ENCODE results near the gene AP2A1.

Gene AP2A1

GRCh38 chr19:49775742-49776370 is 9.1 kb downstream of the AP2A1 start:
- Histone ChIP-seq H4K20me1 (peaks cover 55% of the 10 kb centered on the region), H3K9ac (peak overlapping the region; percentile 29; the same call in 1 of the 2 replicates), H3K9me3 (no peaks in the 10 kb centered on the region), H3K27me3 (no peaks in the 10 kb centered on the region), H3K4me3 (no peak overlapping the region), H3K36me3 (peaks cover 48% of the 10 kb centered on the region), H3K4me2 (no peak overlapping the region), H3K27ac (no peak overlapping the region), H3K4me1 (peaks cover 9% of the 10 kb centered on the region; the same call in 1 of the 2 replicates)
- TF ChIP-seq Cebpa-rat (IDR thresholded peaks at IDR 0.05), result no peak

- no peak for TF ChIP-seq Cebpa-rat (IDR thresholded peaks at IDR 0.05)
- Histone ChIP-seq H3K36me3 (peaks cover 51% of the 10 kb centered on the region), H3K27me3 (no peaks in the 10 kb centered on the region), H3K9ac (no peak overlapping the region), H3K9me3 (no peaks in the 10 kb centered on the region), H3K27ac (no peak overlapping the region), H3K4me3 (no peak overlapping the region), H4K20me1 (peaks cover 60% of the 10 kb centered on the region), H3K4me1 (peaks cover 9% of the 10 kb centered on the region; the same call in 1 of the 2 replicates), H3K4me2 (no peak overlapping the region)
Measured at GRCh38 chr19:49776371-49776764, 9.6 kb downstream of the AP2A1 start.

GRCh38 chr19:49779731-49780555 is 13.1 kb downstream of the AP2A1 start:
- Histone ChIP-seq H3K36me3 (peaks cover 56% of the 10 kb centered on the region), H3K4me1 (peaks cover 9% of the 10 kb centered on the region; the same call in 1 of the 2 replicates), H3K27ac (no peak overlapping the region), H3K9me3 (no peaks in the 10 kb centered on the region), H3K4me3 (no peak overlapping the region), H4K20me1 (peaks cover 38% of the 10 kb centered on the region; the same call in 1 of the 2 replicates), H3K9ac (no peak overlapping the region), H3K27me3 (no peaks in the 10 kb centered on the region), H3K4me2 (no peak overlapping the region)
- TF ChIP-seq Cebpa-rat (IDR thresholded peaks at IDR 0.05), result no peak

- H3K4me3 ChIP-seq, result no peak overlapping the region
- H3K36me3 ChIP-seq, result peaks cover 57% of the 10 kb centered on the region
- H3K9me3 ChIP-seq, result no peaks in the 10 kb centered on the region
- H4K20me1 ChIP-seq, result peaks cover 29% of the 10 kb centered on the region; the same call in 1 of the 2 replicates
- no peak overlapping the region for H3K4me2 ChIP-seq
- no peak overlapping the region for H3K27ac ChIP-seq
- no peak for TF ChIP-seq Cebpa-rat (IDR thresholded peaks at IDR 0.05)
- no peaks in the 10 kb centered on the region for H3K27me3 ChIP-seq
- H3K4me1 ChIP-seq, result peaks cover 9% of the 10 kb centered on the region; the same call in 1 of the 2 replicates
- no peak overlapping the region for H3K9ac ChIP-seq
Measured at GRCh38 chr19:49780861-49781260, 14.1 kb downstream of the AP2A1 start.

GRCh38 chr19:49781394-49781793 is 14.6 kb downstream of the AP2A1 start:
- Histone ChIP-seq H4K20me1 (peaks cover 24% of the 10 kb centered on the region; the same call in 1 of the 2 replicates), H3K9me3 (no peaks in the 10 kb centered on the region), H3K27ac (peak overlapping the region; percentile 22; the same call in 1 of the 2 replicates), H3K4me2 (no peak overlapping the region), H3K9ac (no peak overlapping the region), H3K27me3 (no peaks in the 10 kb centered on the region), H3K4me3 (no peak overlapping the region), H3K4me1 (peaks cover 9% of the 10 kb centered on the region; the same call in 1 of the 2 replicates), H3K36me3 (peaks cover 57% of the 10 kb centered on the region)
- no peak for TF ChIP-seq Cebpa-rat (IDR thresholded peaks at IDR 0.05)

- Histone ChIP-seq H4K20me1 (0 out of 2 replicates have a peak, but pooled peaks cover 20% of the 10 kb centered on the region), H3K4me1 (peaks cover 9% of the 10 kb centered on the region; the same call in 1 of the 2 replicates), H3K27me3 (no peaks in the 10 kb centered on the region), H3K9ac (no peak overlapping the region), H3K9me3 (no peaks in the 10 kb centered on the region), H3K4me2 (no peak overlapping the region), H3K27ac (no peak overlapping the region), H3K36me3 (peaks cover 64% of the 10 kb centered on the region), H3K4me3 (no peak overlapping the region)
- TF ChIP-seq Cebpa-rat (IDR thresholded peaks at IDR 0.05), result no peak
Measured at GRCh38 chr19:49782515-49782914, 15.7 kb downstream of the AP2A1 start.

- Histone ChIP-seq H3K27me3 (no peaks in the 10 kb centered on the region), H3K36me3 (peaks cover 94% of the 10 kb centered on the region), H3K4me3 (no peak overlapping the region), H3K9ac (no peak overlapping the region), H3K9me3 (no peaks in the 10 kb centered on the region), H3K27ac (no peak overlapping the region), H3K4me1 (no peaks in the 10 kb centered on the region), H4K20me1 (peaks cover 36% of the 10 kb centered on the region), H3K4me2 (no peak overlapping the region)
- no peak for TF ChIP-seq Cebpa-rat (IDR thresholded peaks at IDR 0.05)
Measured at GRCh38 chr19:49786376-49786820, 19.6 kb downstream of the AP2A1 start.

GRCh38 chr19:49787746-49788145 is 20.9 kb downstream of the AP2A1 start:
- TF ChIP-seq Cebpa-rat (IDR thresholded peaks at IDR 0.05), result no peak
- Histone ChIP-seq H3K9me3 (no peaks in the 10 kb centered on the region), H4K20me1 (peaks cover 34% of the 10 kb centered on the region), H3K27ac (no peak overlapping the region), H3K4me2 (no peak overlapping the region), H3K27me3 (no peaks in the 10 kb centered on the region), H3K4me1 (no peaks in the 10 kb centered on the region), H3K36me3 (peaks cover 96% of the 10 kb centered on the region), H3K4me3 (no peak overlapping the region), H3K9ac (no peak overlapping the region)

GRCh38 chr19:49788857-49789256 is 22.1 kb downstream of the AP2A1 start:
- H3K4me2 ChIP-seq, result no peak overlapping the region
- H3K36me3 ChIP-seq, result peaks cover 96% of the 10 kb centered on the region
- H4K20me1 ChIP-seq, result peaks cover 34% of the 10 kb centered on the region
- H3K9ac ChIP-seq, result no peak overlapping the region
- no peak overlapping the region for H3K27ac ChIP-seq
- H3K4me1 ChIP-seq, result no peaks in the 10 kb centered on the region
- no peak overlapping the region for H3K4me3 ChIP-seq
- no peaks in the 10 kb centered on the region for H3K9me3 ChIP-seq
- no peak for TF ChIP-seq Cebpa-rat (IDR thresholded peaks at IDR 0.05)
- H3K27me3 ChIP-seq, result no peaks in the 10 kb centered on the region

GRCh38 chr19:49790866-49791265 is 24.1 kb downstream of the AP2A1 start:
- H3K36me3 ChIP-seq, result peaks cover 98% of the 10 kb centered on the region

More at GRCh38 chr19:49790866-49791265, 24.1 kb downstream of the AP2A1 start:
- no peak overlapping the region for H3K4me2 ChIP-seq
- TF ChIP-seq Cebpa-rat (IDR thresholded peaks at IDR 0.05), result no peak
- no peaks in the 10 kb centered on the region for H3K4me1 ChIP-seq
- H3K4me3 ChIP-seq, result no peak overlapping the region
- H3K9ac ChIP-seq, result no peak overlapping the region
- peaks cover 34% of the 10 kb centered on the region for H4K20me1 ChIP-seq
- H3K9me3 ChIP-seq, result no peaks in the 10 kb centered on the region
- H3K27ac ChIP-seq, result no peak overlapping the region
- H3K27me3 ChIP-seq, result no peaks in the 10 kb centered on the region

Data from BLaER1 (cell line).